ENCODE results near the gene TCEANC2. TPM values are rescaled to one million over a fixed set of nuclear protein-coding genes. Genes with fewer than 3 reads are reported as not detected.
A peak's percentile ranks its signal among the peaks of the same experiment; 100 is the strongest.

Gene TCEANC2
- total and polyA plus RNA-seq, 2 of the 4 experiments (the other 2 are of a cell fraction) = 2.4 to 3.2 TPM

- DNase-seq = peak; percentile 82
- Histone ChIP-seq H3K4me2 (ENCODE audit: low read depth, low read length) (peak overlapping the region; percentile 83), H3K56ac (ENCODE audit: extremely low read depth, insufficient read depth, low read length) (no peak overlapping the region), H4K20me1 (ENCODE audit: insufficient read depth, low read length) (no peaks in the 10 kb centered on the region), H3K27me3 (ENCODE audit: control insufficient read depth, insufficient read depth, low read length) (no peaks in the 10 kb centered on the region; the same call in 1 of the 2 replicates), H2BK15ac (ENCODE audit: low read depth, low read length) (no peak overlapping the region; the same call in 1 of the 3 replicates), H4K5ac (ENCODE audit: low read depth, low read length) (peak overlapping the region; percentile 74; the same call in 1 of the 2 replicates), H2AK5ac (ENCODE audit: low read depth, low read length) (peak overlapping the region; percentile 82), H4K8ac (ENCODE audit: low read depth in 2 of 2, low read length in 2 of 2) (peak overlapping the region; percentile 51 to 93; a peak in 3 of 4 replicates), H3K9me3 (ENCODE audit: control insufficient read depth, insufficient read depth, low read length) (no peaks in the 10 kb centered on the region), H3K9ac (ENCODE audit: low read depth, low read length) (0 out of 2 replicates have a peak overlapping the region, but pooled peaks have one; percentile 26), H3K9me1 (ENCODE audit: insufficient read depth, low read length) (peaks cover 33% of the 10 kb centered on the region), H3K4ac (ENCODE audit: low read depth, low read length) (peak overlapping the region; percentile 58), H3K14ac (replicated peaks; ENCODE audit: low read depth, low read length) (peak overlapping the region; percentile 94), H2BK5ac (ENCODE audit: low read depth, low read length, poor library complexity, severe bottlenecking) (peak overlapping the region; percentile 11), H3K4me1 (ENCODE audit: control insufficient read depth, insufficient read depth, low read length) (peaks cover 9% of the 10 kb centered on the region), H3K18ac (ENCODE audit: low read depth, low read length) (peak overlapping the region; percentile 33; the same call in 1 of the 2 replicates), H3K79me1 (ENCODE audit: low read depth in 1 of 2, low read length in 2 of 2) (peaks cover 0 to 6% of the 10 kb centered on the region in 2 experiments; a peak in 1 of 4 replicates), H3K27ac (ENCODE audit: insufficient read depth, low read length) (no peak overlapping the region; the same call in 1 of the 2 replicates), H2BK20ac (ENCODE audit: low read depth, low read length) (peak overlapping the region; percentile 59), H4K91ac (ENCODE audit: insufficient read depth, low read depth, low read length) (peak overlapping the region; percentile 77), H2AK9ac (replicated peaks; ENCODE audit: low read depth, low read length, poor library complexity) (no peak overlapping the region), H3K4me3 (ENCODE audit: insufficient read depth, low read depth, low read length) (peak overlapping the region; percentile 13; the same call in 1 of the 2 replicates), H2AFZ (replicated peaks; ENCODE audit: low read length, poor library complexity) (peak overlapping the region; percentile 92), H2BK120ac (ENCODE audit: low read depth, low read length) (peak overlapping the region; percentile 95), H3K36me3 (ENCODE audit: control insufficient read depth, insufficient read depth, low read length) (no peaks in the 10 kb centered on the region), H3K23ac (ENCODE audit: low read depth, low read length) (peak overlapping the region; percentile 22)
- intact Hi-C loops (cut with micrococcal nuclease) (loop anchor here (1.0 kb wide), 4 partner anchors 79 to 368 kb away; partner anchors contain the start of genes CYB5RL and MRPL37), in situ Hi-C loops (cut with MboI; ENCODE audit: low sequenced_read_pairs) (loop anchor here (10.0 kb wide), 1 partner anchor 363 kb away; no protein-coding TSS in a partner anchor), dilution Hi-C loops (cut with HindIII; ENCODE audit: low sequenced_read_pairs, unreplicated experiment) (no loop called here)
- peak; percentile 90 for ATAC-seq (ENCODE audit: low read depth)
- WGBS, 2 experiments (ENCODE audit: extremely low coverage in 2 of 2, insufficient read length in 1 of 2) = 4% methylated on average over 17 of the region's 36 CpGs; no CpG with 5 or more reads in 1 of the 2 experiments
- no TSS peak for BruUV-seq (replicated peaks)
- CTCF ChIA-PET = interaction anchor here (0.9 to 1.0 kb wide), 2 partner anchors 365 to 368 kb away, joined by 3 read pairs; no protein-coding TSS in a partner anchor
- POLR2A ChIA-PET (ENCODE audit: unreplicated experiment) = interaction anchor here (0.5 kb wide), 1 partner anchor 132 kb away, joined by 3 read pairs; no protein-coding TSS in a partner anchor
- peak; percentile 85 for TF ChIP-seq SMC3 (IDR thresholded peaks at IDR 0.05; ENCODE audit: low read depth, low read length)
- peak; percentile 65; the same call in 1 of the 2 replicates for TF ChIP-seq MAZ (IDR thresholded peaks at IDR 0.05; ENCODE audit: borderline replicate concordance, low read depth, low read length)
- no peak for TF ChIP-seq ELK1 (IDR thresholded peaks at IDR 0.05; ENCODE audit: borderline replicate concordance, low read depth, low read length)
- peak; percentile 89 for TF ChIP-seq RAD21 (IDR thresholded peaks at IDR 0.05; ENCODE audit: low read length)
- TF ChIP-seq CHD1 (IDR thresholded peaks at IDR 0.05; ENCODE audit: low read depth, low read length) = no peak
- no peak for TF ChIP-seq NFE2L2 (IDR thresholded peaks at IDR 0.05; ENCODE audit: low read depth, low read length)
- TF ChIP-seq POLR2A (IDR thresholded peaks at IDR 0.05; ENCODE audit: low read depth, low read length) = peak; percentile 44; the same call in 1 of the 2 replicates
- TF ChIP-seq RCOR1 (IDR thresholded peaks at IDR 0.05; ENCODE audit: insufficient replicate concordance, low read length) = no peak
- TF ChIP-seq FOS (IDR thresholded peaks at IDR 0.05; ENCODE audit: low read depth, low read length) = peak; percentile 33; the same call in 1 of the 2 replicates
- peak; percentile 90 for TF ChIP-seq CTCF (conservative IDR thresholded peaks at IDR 0.05; ENCODE audit: low read depth, low read length)
Measured at GRCh38 chr1:54121482-54122134, 68.2 kb downstream of the TCEANC2 start.
